Thyroid gland (tissue), 4 donors: ENCODE results near the gene PRAMEF12.

Experiments used
- POLR2A ChIP-seq, 2 donors: fragments of 450-650 bp; IDR thresholded peaks; one replicate each; pipeline ENCODE4 v1.6.1; 2017; ENCODE audit warnings: antibody characterized with exemption in 2 of 2, mild to moderate bottlenecking in 2 of 2, moderate library complexity in 1 of 2
- TF ChIP-seq, protein P1 (sequence below), 6 experiments: fragments of 200-600 bp in 3 of 6; fragments of 450-650 bp in 3 of 6; sonication (generic) in 3 of 6; IDR thresholded peaks; one replicate each; pipeline ENCODE4 v1.5.1; 2016 to 2019; ENCODE audit warnings: antibody characterized with exemption in 6 of 6, mild to moderate bottlenecking in 2 of 6, inconsistent platforms in 1 of 6, moderate library complexity in 1 of 6

DNA sequence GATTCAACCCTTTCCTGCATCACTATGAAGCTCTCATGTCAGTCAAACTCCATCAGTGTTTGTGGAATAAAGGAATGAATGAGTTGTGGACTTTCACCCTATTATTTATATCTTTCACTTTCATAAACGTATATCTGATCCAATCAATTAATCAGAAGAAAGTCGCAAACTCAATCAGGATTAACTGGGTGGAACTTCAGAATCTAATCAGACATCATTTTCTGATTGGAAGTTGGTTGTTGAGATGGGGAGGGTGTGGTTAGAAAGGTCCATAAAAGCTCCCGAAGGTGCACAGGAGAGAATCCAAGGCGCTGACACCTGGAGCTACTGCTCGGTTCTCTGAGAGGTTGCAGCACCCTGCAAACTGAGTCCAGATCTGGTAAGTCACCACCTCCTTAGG is at the start of gene PRAMEF12:
- TF ChIP-seq, protein P1, sequence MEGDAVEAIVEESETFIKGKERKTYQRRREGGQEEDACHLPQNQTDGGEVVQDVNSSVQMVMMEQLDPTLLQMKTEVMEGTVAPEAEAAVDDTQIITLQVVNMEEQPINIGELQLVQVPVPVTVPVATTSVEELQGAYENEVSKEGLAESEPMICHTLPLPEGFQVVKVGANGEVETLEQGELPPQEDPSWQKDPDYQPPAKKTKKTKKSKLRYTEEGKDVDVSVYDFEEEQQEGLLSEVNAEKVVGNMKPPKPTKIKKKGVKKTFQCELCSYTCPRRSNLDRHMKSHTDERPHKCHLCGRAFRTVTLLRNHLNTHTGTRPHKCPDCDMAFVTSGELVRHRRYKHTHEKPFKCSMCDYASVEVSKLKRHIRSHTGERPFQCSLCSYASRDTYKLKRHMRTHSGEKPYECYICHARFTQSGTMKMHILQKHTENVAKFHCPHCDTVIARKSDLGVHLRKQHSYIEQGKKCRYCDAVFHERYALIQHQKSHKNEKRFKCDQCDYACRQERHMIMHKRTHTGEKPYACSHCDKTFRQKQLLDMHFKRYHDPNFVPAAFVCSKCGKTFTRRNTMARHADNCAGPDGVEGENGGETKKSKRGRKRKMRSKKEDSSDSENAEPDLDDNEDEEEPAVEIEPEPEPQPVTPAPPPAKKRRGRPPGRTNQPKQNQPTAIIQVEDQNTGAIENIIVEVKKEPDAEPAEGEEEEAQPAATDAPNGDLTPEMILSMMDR (IDR thresholded peaks at IDR 0.05), result no peak
- no peak for TF ChIP-seq POLR2A (IDR thresholded peaks at IDR 0.05)
